RWPE1 (cell line): ENCODE results near the gene GABRB1.

Experiments
- CTCF ChIA-PET: fragments of 350-600 bp; sonication (Branson Sonifier 250); formaldehyde crosslinking; extraction: SDS; loops from one replicate; lab custom pipeline; 2021; lab: Yijun Ruan, JAX
- POLR2A ChIA-PET: fragments of 400-600 bp; formaldehyde crosslinking; extraction: SDS; loops from one replicate; lab custom pipeline; 2020; ENCODE audit warnings: antibody characterized with exemption; ENCODE audit not compliant: low non-redundant PET; lab: Yijun Ruan, JAX
- DNase-seq: peaks from one replicate; pipeline ENCODE4 v3.0.0; 2012; ENCODE audit warnings: low spot score
- H3K27ac ChIP-seq: fragments of 450-650 bp; 2 replicates; pipeline ENCODE4 v1.5.1; 2017
- CTCF ChIP-seq: fragments of 450-650 bp; conservative IDR thresholded peaks from 2 replicates; pipeline ENCODE4 v1.5.1; 2017; ENCODE audit warnings: low read depth, mild to moderate bottlenecking

The GABRB1 gene

GRCh38 chr4:47071901-47072341 lies 40.6 kb downstream of the GABRB1 start:
- ChIA-PET CTCF (no interaction called here), POLR2A (no interaction called here)
- no peak for TF ChIP-seq CTCF
- H3K27ac ChIP-seq, result no peak overlapping the region
- peak; percentile 18 for DNase-seq

GRCh38 chr4:47073647-47074046 lies 42.3 kb downstream of the GABRB1 start:
- POLR2A ChIA-PET, result no interaction called here
- TF ChIP-seq CTCF, result no peak
- H3K27ac ChIP-seq, result no peak overlapping the region
- CTCF ChIA-PET, result interaction anchor here (0.6 to 0.7 kb wide), 3 partner anchors 10 to 1256 kb away, joined by 3 to 4 read pairs (median 3); partner anchors contain the start of gene ATP10D
- DNase-seq, result no peak

GRCh38 chr4:47074816-47075215 lies 43.4 kb downstream of the GABRB1 start:
- CTCF ChIA-PET, result interaction anchor here (0.7 kb wide), 1 partner anchor 9 kb away, joined by 3 read pairs; no protein-coding TSS in a partner anchor
- POLR2A ChIA-PET, result no interaction called here
- DNase-seq, result no peak
- no peak for TF ChIP-seq CTCF
- no peak overlapping the region for H3K27ac ChIP-seq

- ChIA-PET POLR2A (no interaction called here), CTCF (interaction anchor here (0.6 kb wide), 1 partner anchor 353 kb away, joined by 3 read pairs; no protein-coding TSS in a partner anchor)
- DNase-seq, result peak; percentile 26
- H3K27ac ChIP-seq, result no peak overlapping the region
- TF ChIP-seq CTCF, result no peak
These were observed 43.9 kb downstream of the GABRB1 start for GRCh38 chr4:47075262-47075661.

- ChIA-PET CTCF (interaction anchor here (0.6 kb wide), 1 partner anchor 353 kb away, joined by 3 read pairs; no protein-coding TSS in a partner anchor), POLR2A (no interaction called here)
- TF ChIP-seq CTCF, result no peak
- DNase-seq, result no peak
- no peak overlapping the region for H3K27ac ChIP-seq
These were observed 44.6 kb downstream of the GABRB1 start for GRCh38 chr4:47075919-47076318.

- DNase-seq, result no peak
- TF ChIP-seq CTCF, result no peak
- CTCF ChIA-PET, result interaction anchor here (0.6 kb wide), 1 partner anchor 9 kb away, joined by 3 read pairs; no protein-coding TSS in a partner anchor
- POLR2A ChIA-PET, result no interaction called here
- H3K27ac ChIP-seq, result no peak overlapping the region
These were observed 52.7 kb downstream of the GABRB1 start for GRCh38 chr4:47084111-47084510.
